Measurements from ENCODE around the gene TNFAIP2.
"Not testable (repeated sequence)": the region's sequence is repeated elsewhere in the genome, so short reads cannot be mapped to it uniquely, and the experiment has no call there.

TNFAIP2 gene

GRCh38 chr14:103164006-103164405, 40.7 kb downstream of the TNFAIP2 start:
- H3K4me3 ChIP-seq (replicated peaks; ENCODE audit: low read depth, low read length) = no peak overlapping the region
- DNase-seq (ENCODE audit: low read depth) = no peak
- no peak for TF ChIP-seq CTCF (IDR thresholded peaks at IDR 0.05; ENCODE audit: low read length, missing control alignments)

- DNase-seq (ENCODE audit: low read depth) = no peak
- TF ChIP-seq CTCF (IDR thresholded peaks at IDR 0.05; ENCODE audit: low read length, missing control alignments) = no peak
- no peak overlapping the region for H3K4me3 ChIP-seq (replicated peaks; ENCODE audit: low read depth, low read length)
Measured at GRCh38 chr14:103164779-103165178, 41.5 kb downstream of the TNFAIP2 start.

GRCh38 chr14:103165323-103165722, 42.1 kb downstream of the TNFAIP2 start:
- H3K4me3 ChIP-seq (replicated peaks; ENCODE audit: low read depth, low read length) = no peak overlapping the region
- TF ChIP-seq CTCF (IDR thresholded peaks at IDR 0.05; ENCODE audit: low read length, missing control alignments) = no peak
- no peak for DNase-seq (ENCODE audit: low read depth)

- no peak for TF ChIP-seq CTCF (IDR thresholded peaks at IDR 0.05; ENCODE audit: low read length, missing control alignments)
- H3K4me3 ChIP-seq (replicated peaks; ENCODE audit: low read depth, low read length) = no peak overlapping the region
- no peak for DNase-seq (ENCODE audit: low read depth)
Measured at GRCh38 chr14:103169954-103170353, 46.7 kb downstream of the TNFAIP2 start.

- not testable (repeated sequence) for H3K4me3 ChIP-seq (replicated peaks; ENCODE audit: low read depth, low read length); DNase-seq (ENCODE audit: low read depth)
Measured at GRCh38 chr14:103171206-103171605, 47.9 kb downstream of the TNFAIP2 start.

- TF ChIP-seq CTCF (IDR thresholded peaks at IDR 0.05; ENCODE audit: low read length, missing control alignments) = no peak
- DNase-seq (ENCODE audit: low read depth) = no peak
- H3K4me3 ChIP-seq (replicated peaks; ENCODE audit: low read depth, low read length) = no peak overlapping the region
Measured at GRCh38 chr14:103172921-103173320, 49.7 kb downstream of the TNFAIP2 start.

- H3K4me3 ChIP-seq (replicated peaks; ENCODE audit: low read depth, low read length); DNase-seq (ENCODE audit: low read depth): not testable (repeated sequence)
Measured at GRCh38 chr14:103173887-103174286, 50.6 kb downstream of the TNFAIP2 start.

- H3K4me3 ChIP-seq (replicated peaks; ENCODE audit: low read depth, low read length); DNase-seq (ENCODE audit: low read depth): not testable (repeated sequence)
Measured at GRCh38 chr14:103176176-103176575, 52.9 kb downstream of the TNFAIP2 start.

GRCh38 chr14:103177376-103177775, 54.1 kb downstream of the TNFAIP2 start:
- DNase-seq (ENCODE audit: low read depth) = no peak
- no peak overlapping the region for H3K4me3 ChIP-seq (replicated peaks; ENCODE audit: low read depth, low read length)
- TF ChIP-seq CTCF (IDR thresholded peaks at IDR 0.05; ENCODE audit: low read length, missing control alignments) = no peak
